Mesenchymal stem cell (in vitro differentiated cells and primary cell): ENCODE measurements around the gene GFRA4.

Source experiments
- DNase-seq: peaks from one replicate; pipeline ENCODE4 v3.0.0-alpha.2; 2013
- H2AFZ ChIP-seq: one replicate; pipeline ENCODE4 v1.6.1; 2013; ENCODE audit warnings: low read depth, mild to moderate bottlenecking, control low read depth, inconsistent platforms, low read length, moderate library complexity
- H2AK5ac ChIP-seq: 2 replicates; pipeline ENCODE4 v1.6.1; 2013; ENCODE audit warnings: low read length, moderate library complexity, mild to moderate bottlenecking, inconsistent platforms; ENCODE audit not compliant: severe bottlenecking
- H2BK120ac ChIP-seq: one replicate; pipeline ENCODE4 v1.6.1; 2013; ENCODE audit warnings: low read depth, mild to moderate bottlenecking, inconsistent platforms, low read length, moderate library complexity
- H2BK12ac ChIP-seq, 2 experiments: one replicate each; pipeline ENCODE4 v1.6.1; 2013; ENCODE audit warnings: inconsistent platforms in 2 of 2, low read length in 2 of 2, mild to moderate bottlenecking in 2 of 2, moderate library complexity in 2 of 2, control low read depth in 1 of 2
- H2BK15ac ChIP-seq: one replicate; pipeline ENCODE4 v1.6.1; 2013; ENCODE audit warnings: mild to moderate bottlenecking, low read depth, inconsistent platforms; ENCODE audit not compliant: poor library complexity, severe bottlenecking
- H2BK5ac ChIP-seq: 2 replicates; pipeline ENCODE4 v1.6.1; 2013; ENCODE audit warnings: low read depth, mild to moderate bottlenecking, low read length, control low read depth, inconsistent platforms; ENCODE audit not compliant: poor library complexity, severe bottlenecking
- H3K14ac ChIP-seq, 2 experiments: one replicate each; pipeline ENCODE4 v1.6.1; 2013; ENCODE audit warnings: inconsistent platforms in 2 of 2, low read length in 2 of 2, control low read depth in 1 of 2, mild to moderate bottlenecking in 1 of 2, moderate library complexity in 1 of 2
- H3K18ac ChIP-seq, 2 experiments: one replicate each; pipeline ENCODE4 v1.6.1; 2013; ENCODE audit warnings: inconsistent platforms in 2 of 2, low read length in 2 of 2, control low read depth in 1 of 2, low read depth in 1 of 2, mild to moderate bottlenecking in 1 of 2
- H3K23ac ChIP-seq, 2 experiments: one replicate each; pipeline ENCODE4 v1.6.1; 2013; ENCODE audit warnings: inconsistent platforms in 2 of 2, low read length in 2 of 2, mild to moderate bottlenecking in 2 of 2, moderate library complexity in 2 of 2, control low read depth in 1 of 2
- H3K27ac ChIP-seq: 2 replicates; pipeline ENCODE4 v1.5.1; 2013; ENCODE audit warnings: mild to moderate bottlenecking, moderate library complexity, low read length, control low read depth, inconsistent platforms; ENCODE audit not compliant: poor library complexity, severe bottlenecking
- H3K27me3 ChIP-seq, 2 experiments: 2 replicates each; pipeline versions ENCODE4 v1.6.1 to v1.7.0; 2013; ENCODE audit warnings: low read length in 2 of 2, mild to moderate bottlenecking in 2 of 2, moderate library complexity in 2 of 2, control low read depth in 1 of 2, inconsistent platforms in 1 of 2; ENCODE audit not compliant: control insufficient read depth in 1 of 2, insufficient read depth in 1 of 2
- H3K36me3 ChIP-seq, 2 experiments: 2 replicates each; pipeline versions ENCODE4 v1.6.1 to v1.7.0; 2013; ENCODE audit warnings: low read length in 2 of 2, control low read depth in 1 of 2, inconsistent platforms in 1 of 2, low read depth in 1 of 2, mild to moderate bottlenecking in 1 of 2; ENCODE audit not compliant: insufficient read depth in 2 of 2, control insufficient read depth in 1 of 2
- H3K4ac ChIP-seq, 2 experiments: one replicate each; pipeline ENCODE4 v1.6.1; 2013; ENCODE audit warnings: inconsistent platforms in 2 of 2, low read length in 2 of 2, mild to moderate bottlenecking in 2 of 2, moderate library complexity in 2 of 2, control low read depth in 1 of 2, low read depth in 1 of 2
- H3K4me1 ChIP-seq: 2 replicates; pipeline ENCODE4 v1.6.1; 2013; ENCODE audit warnings: low read depth, low read length, control low read depth; ENCODE audit not compliant: control insufficient read depth, insufficient read depth
- H3K4me2 ChIP-seq: 2 replicates; pipeline ENCODE4 v1.6.1; 2013; ENCODE audit warnings: low read length, mild to moderate bottlenecking, inconsistent platforms; ENCODE audit not compliant: poor library complexity, severe bottlenecking
- H3K4me3 ChIP-seq, 2 experiments: 2 replicates each; pipeline versions ENCODE4 v1.5.1 to v1.7.0; 2013; ENCODE audit warnings: low read length in 2 of 2, mild to moderate bottlenecking in 2 of 2, control low read depth in 1 of 2, low read depth in 1 of 2; ENCODE audit not compliant: insufficient read depth in 1 of 2
- H3K79me1 ChIP-seq: replicated peaks from 2 replicates; pipeline ENCODE4 v1.6.1; 2013; ENCODE audit warnings: mild to moderate bottlenecking, control low read depth, low read length, inconsistent platforms; ENCODE audit not compliant: poor library complexity, severe bottlenecking
- H3K9ac ChIP-seq: 2 replicates; pipeline ENCODE4 v1.7.0; 2013; ENCODE audit warnings: mild to moderate bottlenecking, low read length, moderate library complexity
- H3K9me3 ChIP-seq: 2 replicates; pipeline ENCODE4 v1.7.0; 2013; ENCODE audit warnings: mild to moderate bottlenecking, low read length; ENCODE audit not compliant: control insufficient read depth
- H4K8ac ChIP-seq: one replicate; pipeline ENCODE4 v1.6.1; 2013; ENCODE audit warnings: inconsistent platforms, mild to moderate bottlenecking, low read length, moderate library complexity
- H4K91ac ChIP-seq: one replicate; pipeline ENCODE4 v1.6.1; 2013; ENCODE audit warnings: mild to moderate bottlenecking, low read length, inconsistent platforms
- WGBS: methylation state at CpG from one replicate; pipeline ENCODE4 v1.1.7; 2013; ENCODE audit warnings: mixed read lengths; 5-methylcytosine and 5-hydroxymethylcytosine counted together

The GFRA4 gene

DNA sequence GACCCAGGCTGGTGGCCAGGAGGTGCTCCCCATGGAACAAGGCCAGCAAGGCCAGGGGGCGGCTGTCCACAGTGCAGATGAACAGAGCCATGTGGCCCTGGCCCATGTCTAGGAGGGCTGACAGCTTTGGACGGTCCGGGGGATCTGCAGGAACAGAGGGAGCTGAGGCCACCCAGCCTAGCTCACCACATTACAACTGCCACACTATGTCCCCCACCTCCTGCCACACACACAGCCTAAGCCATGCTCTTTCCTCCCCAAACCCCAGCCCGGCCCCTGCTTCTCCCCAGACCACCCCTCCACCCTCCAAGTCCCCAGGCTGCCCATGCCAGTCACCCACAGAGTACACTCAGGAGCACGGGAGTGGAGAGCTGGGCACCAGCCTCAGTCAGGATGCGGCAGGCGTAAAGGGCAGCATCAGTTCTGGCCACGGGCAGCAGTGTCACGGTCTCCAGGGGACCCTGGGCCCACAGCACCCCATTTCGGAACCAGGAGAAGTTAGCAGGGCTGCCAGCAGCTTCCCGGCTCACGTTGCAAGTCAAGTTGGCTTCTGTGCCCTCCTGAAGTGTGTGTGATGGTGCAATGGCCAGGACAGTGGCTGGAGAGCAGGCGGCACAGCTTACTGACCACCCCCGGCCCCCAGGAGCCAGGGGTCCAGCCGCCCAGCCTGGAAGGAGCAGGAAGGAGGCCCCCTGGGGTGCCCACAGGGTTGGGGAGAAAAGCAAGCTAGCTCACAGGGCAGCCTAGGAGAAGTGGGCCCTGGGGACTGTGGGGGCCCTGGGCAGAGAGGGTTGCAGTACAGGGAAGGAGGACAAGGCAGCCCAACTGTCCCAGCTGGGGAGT is 33.8 kb upstream of the GFRA4 start:
- Histone ChIP-seq H3K9ac (no peak overlapping the region), H3K27me3 (peaks cover 4 to 17% of the 10 kb centered on the region in 2 experiments), H3K36me3 (no peaks in the 10 kb centered on the region), H4K8ac (no peak overlapping the region), H2BK12ac (no peak overlapping the region), H3K79me1 (no peaks in the 10 kb centered on the region), H3K18ac (no peak overlapping the region), H2BK15ac (no peak overlapping the region), H3K4me1 (no peaks in the 10 kb centered on the region), H3K27ac (no peak overlapping the region), H2BK5ac (no peak overlapping the region), H2AK5ac (no peak overlapping the region), H3K4me2 (no peak overlapping the region), H3K4ac (no peak overlapping the region), H3K4me3 (no peak overlapping the region), H3K9me3 (peaks cover 4% of the 10 kb centered on the region), H2BK120ac (no peak overlapping the region), H3K14ac (no peak overlapping the region), H3K23ac (no peak overlapping the region), H2AFZ (no peak overlapping the region), H4K91ac (no peak overlapping the region)
- DNase-seq: no peak
- WGBS: 86% methylated on average over 15 of the region's 15 CpGs

DNA sequence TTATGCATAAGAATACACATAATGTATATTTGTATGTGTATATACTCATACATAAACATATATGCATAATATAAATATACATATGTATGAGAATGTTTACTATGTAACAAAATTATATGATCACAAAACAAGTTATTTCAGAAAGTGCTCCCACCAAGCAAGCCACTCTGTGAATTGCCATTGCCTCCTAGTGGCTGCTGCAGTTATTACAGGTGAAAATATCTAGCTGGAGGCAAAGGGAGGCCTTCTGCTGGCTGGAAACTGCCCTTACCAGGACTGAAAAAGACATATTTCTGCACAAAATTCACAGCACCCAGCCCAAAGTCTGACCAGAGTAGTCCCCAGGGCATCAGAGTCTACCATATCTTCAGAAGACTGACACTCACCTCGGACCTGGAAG is 33.0 kb upstream of the GFRA4 start:
- peaks cover 4% of the 10 kb centered on the region for H3K9me3 ChIP-seq
- no peak overlapping the region for H2BK120ac ChIP-seq
- H3K27me3 ChIP-seq: peaks cover 2 to 10% of the 10 kb centered on the region in 2 experiments
- no peak overlapping the region for H3K4ac ChIP-seq
- no peak overlapping the region for H4K8ac ChIP-seq
- H3K4me3 ChIP-seq: no peak overlapping the region
- no peaks in the 10 kb centered on the region for H3K79me1 ChIP-seq
- H2BK15ac ChIP-seq: no peak overlapping the region
- H2AK5ac ChIP-seq: no peak overlapping the region
- H3K4me1 ChIP-seq: no peaks in the 10 kb centered on the region
- no peak overlapping the region for H3K9ac ChIP-seq
- no peak overlapping the region for H4K91ac ChIP-seq
- H3K23ac ChIP-seq: no peak overlapping the region
- H3K36me3 ChIP-seq: no peaks in the 10 kb centered on the region
- no peak overlapping the region for H3K18ac ChIP-seq
- no peak overlapping the region for H3K27ac ChIP-seq
- no peak overlapping the region for H2BK5ac ChIP-seq
- H3K4me2 ChIP-seq: no peak overlapping the region
- no peak overlapping the region for H3K14ac ChIP-seq
- no peak overlapping the region for H2AFZ ChIP-seq
- H2BK12ac ChIP-seq: no peak overlapping the region
- WGBS: 93% methylated on average over 1 of the region's 1 CpG
- DNase-seq: no peak

DNA sequence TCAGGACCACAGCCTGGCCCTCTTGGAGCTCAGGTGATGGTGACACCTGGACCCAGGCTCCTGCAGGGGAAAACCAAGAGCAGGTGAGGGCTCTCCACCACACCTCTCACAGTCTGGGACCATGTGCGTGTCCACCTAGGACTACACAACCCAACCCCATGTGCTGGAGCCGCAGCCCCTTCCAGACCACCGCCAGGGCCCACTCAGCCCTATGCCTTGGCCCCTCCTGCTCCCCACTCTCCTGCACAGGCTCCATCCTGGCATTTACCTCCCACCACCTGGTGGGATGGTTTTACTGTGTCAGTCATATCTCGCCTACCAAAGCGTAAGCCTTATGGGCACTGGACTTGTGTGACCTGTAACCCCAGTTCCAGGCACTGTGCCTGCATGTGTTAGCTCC is 31.7 kb upstream of the GFRA4 start:
- Histone ChIP-seq H3K27ac (no peak overlapping the region), H2BK5ac (no peak overlapping the region), H2AK5ac (no peak overlapping the region)

DNA sequence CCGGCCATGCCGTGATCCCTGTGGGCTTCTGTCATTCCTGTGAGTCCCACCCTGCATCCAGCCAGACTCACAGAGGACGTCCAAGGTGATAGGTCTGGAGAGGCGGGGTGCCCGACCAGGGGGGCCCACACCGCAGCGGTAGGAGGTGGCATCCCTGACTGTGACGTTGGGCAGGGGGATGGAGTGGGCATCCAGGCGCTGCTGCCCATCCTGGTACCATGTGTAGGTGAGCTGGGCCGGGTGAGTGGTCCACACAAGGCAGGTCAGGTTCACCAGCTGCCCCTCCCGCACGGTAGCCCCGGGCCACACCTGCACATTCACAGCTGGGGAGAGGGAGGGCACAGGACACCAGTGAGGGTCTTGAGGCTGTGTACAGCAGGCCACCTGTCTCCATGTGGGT is 30.2 kb upstream of the GFRA4 start:
- WGBS: 87% methylated on average over 13 of the region's 13 CpGs
- Histone ChIP-seq H2BK15ac (no peak overlapping the region), H3K23ac (no peak overlapping the region), H3K4me2 (no peak overlapping the region), H3K4me3 (peak overlapping the region in 1 of 2 experiments; percentile 31), H3K36me3 (no peaks in the 10 kb centered on the region), H3K79me1 (no peaks in the 10 kb centered on the region), H3K4ac (no peak overlapping the region), H3K18ac (no peak overlapping the region), H4K91ac (no peak overlapping the region), H2BK5ac (no peak overlapping the region), H3K27me3 (peaks cover 0 to 9% of the 10 kb centered on the region in 2 experiments), H3K27ac (no peak overlapping the region), H3K9ac (no peak overlapping the region), H3K9me3 (peaks cover 4% of the 10 kb centered on the region), H4K8ac (no peak overlapping the region), H2BK120ac (no peak overlapping the region), H2AFZ (no peak overlapping the region), H2BK12ac (no peak overlapping the region), H2AK5ac (no peak overlapping the region), H3K14ac (peak overlapping the region in 1 of 2 experiments; percentile 30), H3K4me1 (no peaks in the 10 kb centered on the region)
- DNase-seq: no peak

More for the DNA sequence above, 31.7 kb upstream of the GFRA4 start:
- H4K91ac ChIP-seq: no peak overlapping the region
- no peak for DNase-seq
- H3K27me3 ChIP-seq: peaks cover 0 to 9% of the 10 kb centered on the region in 2 experiments
- 88% methylated on average over 5 of the region's 5 CpGs for WGBS
- no peak overlapping the region for H3K18ac ChIP-seq
- no peaks in the 10 kb centered on the region for H3K36me3 ChIP-seq
- no peak overlapping the region for H3K14ac ChIP-seq
- no peak overlapping the region for H3K4me3 ChIP-seq
- H2BK120ac ChIP-seq: no peak overlapping the region
- no peak overlapping the region for H2BK15ac ChIP-seq
- peaks cover 4% of the 10 kb centered on the region for H3K9me3 ChIP-seq
- no peak overlapping the region for H4K8ac ChIP-seq
- H3K23ac ChIP-seq: no peak overlapping the region
- no peaks in the 10 kb centered on the region for H3K4me1 ChIP-seq
- no peak overlapping the region for H2BK12ac ChIP-seq
- no peak overlapping the region for H3K9ac ChIP-seq
- no peak overlapping the region for H3K4me2 ChIP-seq
- H2AFZ ChIP-seq: no peak overlapping the region
- no peak overlapping the region for H3K4ac ChIP-seq
- no peaks in the 10 kb centered on the region for H3K79me1 ChIP-seq
